GM19328 (cell line): Measurements from ENCODE around the gene GLRX5.

Experiments used
- ATAC-seq: cut with Tn5 transposase; IDR thresholded peaks from one replicate; pipeline ENCODE4 v1.9.1; 2021; ENCODE audit warnings: mild to moderate bottlenecking, moderate library complexity; ENCODE audit not compliant: unreplicated experiment

GLRX5 gene

DNA sequence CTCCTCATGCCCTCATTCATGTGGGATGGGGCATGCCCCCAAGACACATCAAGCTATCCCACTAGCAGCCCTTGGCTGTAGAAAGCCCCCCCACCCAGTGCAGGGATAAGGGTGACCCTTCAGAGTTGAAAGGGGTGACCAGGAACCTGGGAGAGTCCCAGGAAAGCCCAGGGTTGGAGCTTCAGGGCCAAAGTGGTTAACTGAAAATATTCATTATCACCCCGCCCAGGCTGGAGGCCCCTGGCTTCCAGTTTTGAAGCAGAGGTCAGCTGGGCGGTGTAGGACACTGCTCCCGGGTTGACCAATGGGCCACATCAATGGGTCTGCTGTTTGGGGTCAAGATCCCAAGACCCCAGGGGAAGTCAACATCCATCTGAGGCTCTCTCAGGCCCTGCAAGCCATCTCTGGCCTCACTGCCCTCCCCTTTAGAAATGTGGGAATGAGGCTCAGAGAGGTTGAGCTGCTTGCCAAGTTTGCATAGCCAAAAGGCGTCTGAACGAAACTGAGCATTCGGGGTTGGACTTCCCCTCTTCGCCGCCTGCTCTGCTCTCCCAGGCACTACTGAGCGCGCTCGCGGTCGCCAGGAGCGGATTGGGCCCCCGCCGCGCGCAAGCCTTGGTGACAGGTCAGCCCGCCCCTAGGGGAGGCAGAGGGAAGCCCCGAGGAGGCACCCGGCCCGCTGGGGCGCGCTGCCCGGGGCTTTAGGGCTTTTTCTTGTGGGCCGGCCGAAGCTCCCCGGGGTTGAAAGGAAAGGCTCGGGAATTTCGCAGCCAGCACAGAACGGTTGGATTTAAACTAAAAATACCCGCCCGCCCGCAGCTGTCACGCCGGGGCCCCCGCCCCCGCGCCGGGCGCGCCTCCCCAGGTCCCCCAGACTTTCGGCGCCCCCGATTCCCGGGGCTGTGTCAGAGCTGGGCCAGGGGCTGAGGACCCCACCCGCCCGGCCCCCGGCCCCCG is 19.0 kb upstream of the GLRX5 start:
- peak; percentile 82 for ATAC-seq

- peak; percentile 52 for ATAC-seq
Measured at GRCh38 chr14:95516554-95517181, 18.2 kb upstream of the GLRX5 start, which contains the start of gene SYNE3. Gene SYNE3 (minus strand): TSS chr14:95516650. CDS start chr14:95475821, 40,829 bp downstream.

GRCh38 chr14:95518045-95518751 is 16.7 kb upstream of the GLRX5 start:
- ATAC-seq = no peak

DNA sequence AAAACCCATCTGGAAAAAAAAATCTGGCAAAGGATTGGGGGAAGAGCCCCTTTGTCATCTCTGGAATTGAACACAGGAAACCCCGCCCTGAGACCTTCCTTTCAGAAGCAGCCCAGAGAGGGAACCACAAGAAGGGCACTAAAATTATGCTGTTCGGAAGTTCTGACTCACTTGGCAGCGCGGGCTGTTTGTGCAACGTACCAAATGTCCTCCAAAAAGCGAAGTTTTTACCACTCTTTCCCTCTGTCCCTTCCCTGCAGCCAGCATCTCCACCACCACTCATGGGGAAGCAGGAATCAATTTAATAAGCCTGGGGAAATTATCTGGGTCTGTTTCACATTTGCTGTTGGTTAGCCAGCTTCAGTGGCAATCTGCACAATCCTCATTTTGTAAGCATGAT is 15.2 kb upstream of the GLRX5 start:
- ATAC-seq = no peak

- no peak for ATAC-seq
Measured at GRCh38 chr14:95520346-95520745, 14.5 kb upstream of the GLRX5 start.

DNA sequence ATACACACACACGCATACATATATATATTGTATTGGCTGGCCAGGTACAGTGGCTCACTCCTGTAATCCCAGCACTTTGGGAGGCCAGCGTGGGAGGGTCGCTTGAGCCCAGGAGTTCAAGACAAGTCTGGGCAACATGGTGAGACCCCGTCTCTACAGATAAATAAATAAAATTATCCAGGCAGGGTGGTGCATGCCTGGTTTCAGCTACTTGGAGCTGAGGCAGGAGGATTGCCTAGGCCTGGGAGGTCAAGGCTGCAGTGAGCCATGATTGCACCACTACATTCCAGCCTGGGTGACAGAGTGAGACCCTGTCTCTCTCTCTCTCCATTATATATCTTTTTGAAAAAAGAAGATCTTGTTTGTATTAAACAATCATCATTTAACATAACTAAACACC is 13.8 kb upstream of the GLRX5 start:
- ATAC-seq = no peak

- ATAC-seq = no peak
Measured at GRCh38 chr14:95522116-95522515, 12.7 kb upstream of the GLRX5 start.

GRCh38 chr14:95522556-95522955 is 12.3 kb upstream of the GLRX5 start:
- no peak for ATAC-seq

DNA sequence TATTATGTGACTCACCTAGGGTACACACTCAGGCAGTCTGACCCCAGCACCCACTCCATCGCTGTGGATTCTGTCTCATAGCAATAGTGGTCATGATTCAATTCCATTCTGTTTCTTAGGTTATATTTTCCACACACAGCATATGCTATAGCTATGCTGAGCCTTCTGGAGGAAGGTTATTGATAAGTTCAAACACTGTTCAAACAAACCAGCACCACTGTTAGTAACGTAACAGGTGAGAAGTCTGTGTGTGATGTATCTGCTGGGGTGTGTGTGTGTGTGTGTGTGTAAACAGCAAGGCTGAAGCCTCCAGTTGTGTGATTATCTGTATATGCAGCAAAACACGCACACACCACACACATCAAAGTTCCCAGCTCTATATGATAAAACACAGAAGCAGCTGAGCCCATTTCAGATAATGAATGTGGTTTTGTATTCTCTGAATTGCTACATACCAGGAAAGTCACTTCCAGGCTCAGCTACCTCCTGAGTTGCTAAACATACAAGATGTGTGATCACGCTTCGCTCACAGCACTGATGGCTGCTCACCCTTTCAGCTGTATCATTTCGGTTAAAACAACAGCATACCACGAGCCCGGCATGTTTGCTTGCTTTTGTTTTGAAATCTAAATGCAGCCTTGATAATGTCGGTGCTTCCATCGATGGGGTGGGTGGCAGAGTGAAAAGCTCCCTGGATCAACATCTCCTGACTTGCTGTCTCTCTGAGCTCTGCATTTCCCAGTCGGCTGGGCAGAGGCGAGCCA is 11.6 kb upstream of the GLRX5 start:
- ATAC-seq = no peak

DNA sequence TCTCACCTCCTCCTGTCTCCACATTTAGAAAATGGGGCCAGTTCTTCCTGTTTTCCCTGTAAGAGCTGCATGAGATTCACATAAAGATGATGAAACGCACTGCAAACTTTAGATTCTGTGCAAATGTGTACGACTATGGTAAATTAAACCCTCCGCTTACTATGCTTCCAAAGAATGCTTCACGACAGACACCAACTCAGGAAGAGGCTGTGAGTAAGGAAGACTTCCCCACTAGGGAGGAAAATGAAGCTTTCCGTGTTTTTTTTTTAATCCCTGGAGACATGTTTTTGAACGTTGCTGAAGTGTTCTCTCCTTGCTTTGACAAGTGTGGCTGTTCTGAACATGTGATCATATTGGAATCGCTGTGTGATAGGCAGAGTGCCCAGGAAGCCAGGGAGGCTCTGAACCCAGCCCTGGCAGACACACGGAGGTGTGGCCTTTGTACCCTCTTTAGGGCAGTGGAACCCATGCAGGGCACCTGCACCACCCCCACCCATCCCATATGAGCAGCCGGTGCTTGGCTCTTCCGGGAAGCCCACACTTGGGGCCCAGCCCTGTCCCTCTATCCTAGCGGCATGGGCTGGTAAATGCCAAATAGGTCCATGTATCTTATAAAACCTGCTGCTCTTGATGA is 10.9 kb upstream of the GLRX5 start:
- ATAC-seq = no peak

DNA sequence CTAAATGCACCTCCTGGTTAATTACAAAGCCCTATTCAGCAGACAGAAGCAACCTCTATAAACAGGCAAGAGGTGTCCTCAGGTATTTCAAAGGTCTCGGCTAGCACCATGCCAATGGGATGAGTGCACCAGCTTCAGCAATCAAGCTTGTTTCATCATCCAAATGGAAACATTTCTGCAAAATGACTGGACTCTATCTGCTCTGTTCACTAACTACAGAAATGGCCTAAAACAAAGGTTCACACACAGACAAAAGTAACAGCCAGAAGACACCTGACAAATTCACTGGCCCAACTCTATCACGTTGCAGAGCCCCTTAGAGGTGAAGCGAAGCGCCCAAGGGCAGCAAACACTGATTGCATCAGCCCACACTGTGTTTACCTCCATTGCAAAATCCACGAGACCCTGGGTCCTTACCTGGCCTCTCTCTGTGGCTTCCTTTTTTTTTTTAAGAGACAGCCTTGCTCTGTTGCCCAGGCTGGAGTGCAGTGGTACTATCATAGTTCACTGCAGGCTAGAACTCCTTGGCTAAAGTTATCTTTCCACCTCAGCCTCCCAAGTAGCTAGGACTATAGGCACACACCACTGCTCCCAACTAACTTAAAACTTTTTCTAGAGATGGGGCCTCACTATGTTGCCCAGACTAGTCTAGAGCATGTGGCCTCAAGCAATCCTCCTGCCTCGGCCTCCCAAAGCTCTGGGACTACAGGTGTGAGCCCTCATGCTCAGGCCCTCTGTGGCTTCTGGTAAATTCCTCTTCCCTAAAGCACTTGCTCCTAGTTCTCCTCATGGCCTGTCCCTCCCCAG is 9.9 kb upstream of the GLRX5 start:
- no peak for ATAC-seq

DNA sequence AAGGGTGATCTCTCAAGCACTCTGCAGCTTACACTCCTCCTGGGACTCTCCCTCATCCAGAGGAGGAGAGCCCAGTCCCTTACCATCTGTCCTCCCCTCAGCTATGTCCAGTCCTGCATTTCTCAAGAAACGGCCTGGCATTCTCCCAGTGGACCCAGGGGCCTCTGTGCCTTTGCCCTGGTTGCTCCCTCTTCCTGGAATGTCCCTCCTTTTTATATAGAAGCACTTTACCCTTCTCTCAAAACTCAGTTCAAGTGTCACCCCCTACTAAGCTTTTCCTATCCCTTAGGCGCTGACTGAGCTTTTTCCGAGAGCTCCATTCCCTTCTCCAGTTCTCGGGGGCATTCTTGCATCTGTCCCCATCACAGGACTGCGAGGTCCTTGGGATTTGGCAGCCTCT is 8.9 kb upstream of the GLRX5 start:
- ATAC-seq = no peak

DNA sequence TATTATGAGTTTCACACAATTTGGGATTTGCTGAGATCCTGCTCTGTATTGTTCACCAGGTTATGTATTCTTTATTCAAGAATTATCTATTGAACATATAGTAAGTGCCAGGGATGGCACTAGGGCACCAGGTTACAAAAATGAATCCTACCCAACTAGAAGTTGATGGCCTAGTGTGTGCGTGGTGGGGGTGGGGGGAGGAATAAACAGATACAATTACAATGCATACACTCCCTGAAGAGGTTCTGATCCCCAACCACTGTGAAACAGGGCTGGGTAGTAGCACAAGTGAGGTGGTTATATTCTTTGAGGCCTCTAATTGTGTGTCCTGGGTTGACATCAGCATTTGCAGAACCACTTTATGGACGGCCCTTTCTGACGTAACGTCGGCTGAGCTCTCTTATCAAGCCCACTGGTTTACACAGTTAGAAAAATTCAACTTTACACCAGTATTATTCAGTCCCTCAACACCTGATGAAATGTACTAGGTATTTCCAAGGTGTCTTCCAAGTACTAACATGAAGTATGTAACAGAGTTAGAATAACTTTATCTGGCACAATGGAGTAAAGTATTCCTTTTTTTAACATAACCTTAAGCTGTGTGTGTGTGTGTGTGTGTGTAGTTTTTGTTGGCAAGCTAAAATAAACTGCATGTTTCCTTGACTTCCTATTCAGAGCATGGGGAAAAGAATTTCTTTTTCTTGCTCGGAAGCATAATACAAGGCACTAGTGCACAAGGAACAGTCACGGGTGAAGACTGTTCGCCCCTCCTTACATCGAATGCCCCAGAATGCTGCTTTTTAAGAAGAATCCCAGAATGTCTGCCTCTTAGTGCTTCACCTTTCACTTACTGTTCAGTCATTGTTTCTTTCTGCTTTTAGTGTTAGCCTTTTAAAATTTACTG is 8.1 kb upstream of the GLRX5 start:
- no peak for ATAC-seq

DNA sequence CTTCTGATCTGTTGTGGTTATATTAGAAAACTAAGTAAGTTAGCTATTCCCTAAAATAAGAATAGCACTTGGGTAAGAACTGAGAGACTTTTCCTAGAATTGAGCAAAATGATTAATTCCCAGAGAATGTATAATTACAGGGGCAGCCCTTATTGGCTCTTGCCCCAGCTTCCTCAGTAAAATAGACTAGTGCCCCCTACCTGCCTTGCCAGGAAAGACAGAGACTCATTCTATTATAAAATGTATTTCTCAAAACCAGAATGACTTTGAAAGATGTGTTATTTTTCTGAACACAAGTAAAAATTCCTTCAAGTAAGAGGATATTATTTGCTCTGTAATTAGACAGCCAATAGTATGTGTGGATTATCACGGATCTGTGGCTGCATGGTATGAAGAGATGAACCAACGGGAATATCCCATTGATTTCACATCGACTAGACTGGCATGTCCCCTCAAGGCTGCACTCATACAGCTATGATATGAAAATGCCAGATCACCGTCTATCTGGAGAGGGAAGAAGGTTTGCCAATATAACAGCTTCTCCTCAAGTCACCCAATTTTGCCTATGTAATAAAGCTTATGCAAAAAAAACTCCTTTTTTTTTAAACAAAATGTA is 7.4 kb upstream of the GLRX5 start:
- no peak for ATAC-seq

- ATAC-seq = no peak
Measured at GRCh38 chr14:95529216-95529615, 5.6 kb upstream of the GLRX5 start.

- ATAC-seq = no peak
Measured at GRCh38 chr14:95530473-95531276, 4.2 kb upstream of the GLRX5 start.

- no peak for ATAC-seq
Measured at GRCh38 chr14:95531473-95531872, 3.4 kb upstream of the GLRX5 start.
